ENCODE results near the gene WDR88. TPM values are rescaled to one million over a fixed set of nuclear protein-coding genes. Genes with fewer than 3 reads are reported as not detected.

Gene WDR88
- total RNA-seq, 2 donors from 2014 or later = not detected

DNA sequence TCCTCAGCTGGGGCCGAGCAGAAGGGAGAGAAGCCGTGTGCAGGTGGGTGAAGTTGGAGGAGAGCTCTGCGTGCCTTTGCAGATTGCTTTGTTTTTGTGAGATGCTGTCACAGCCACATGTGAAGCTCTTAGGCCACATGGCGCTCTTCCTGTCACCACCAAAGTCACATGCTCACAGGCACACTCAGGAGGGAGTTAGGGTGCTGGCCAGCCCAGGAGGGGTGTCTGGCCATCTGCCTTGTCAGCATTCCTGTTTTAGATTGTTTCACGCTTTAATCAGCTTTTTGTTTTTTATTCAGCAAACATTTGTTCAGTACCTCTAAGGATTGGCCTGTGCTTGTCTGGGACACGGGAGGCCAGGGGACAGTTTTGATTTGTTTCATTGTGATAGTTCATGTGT is 29.0 kb upstream of the WDR88 start:
- TF ChIP-seq, protein P1, sequence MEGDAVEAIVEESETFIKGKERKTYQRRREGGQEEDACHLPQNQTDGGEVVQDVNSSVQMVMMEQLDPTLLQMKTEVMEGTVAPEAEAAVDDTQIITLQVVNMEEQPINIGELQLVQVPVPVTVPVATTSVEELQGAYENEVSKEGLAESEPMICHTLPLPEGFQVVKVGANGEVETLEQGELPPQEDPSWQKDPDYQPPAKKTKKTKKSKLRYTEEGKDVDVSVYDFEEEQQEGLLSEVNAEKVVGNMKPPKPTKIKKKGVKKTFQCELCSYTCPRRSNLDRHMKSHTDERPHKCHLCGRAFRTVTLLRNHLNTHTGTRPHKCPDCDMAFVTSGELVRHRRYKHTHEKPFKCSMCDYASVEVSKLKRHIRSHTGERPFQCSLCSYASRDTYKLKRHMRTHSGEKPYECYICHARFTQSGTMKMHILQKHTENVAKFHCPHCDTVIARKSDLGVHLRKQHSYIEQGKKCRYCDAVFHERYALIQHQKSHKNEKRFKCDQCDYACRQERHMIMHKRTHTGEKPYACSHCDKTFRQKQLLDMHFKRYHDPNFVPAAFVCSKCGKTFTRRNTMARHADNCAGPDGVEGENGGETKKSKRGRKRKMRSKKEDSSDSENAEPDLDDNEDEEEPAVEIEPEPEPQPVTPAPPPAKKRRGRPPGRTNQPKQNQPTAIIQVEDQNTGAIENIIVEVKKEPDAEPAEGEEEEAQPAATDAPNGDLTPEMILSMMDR (IDR thresholded peaks at IDR 0.05) = no peak
- Histone ChIP-seq H3K36me3 (peaks cover 28% of the 10 kb centered on the region), H3K27me3 (replicated peaks; ENCODE audit: insufficient read depth) (no peaks in the 10 kb centered on the region), H3K4me1 (ENCODE audit: control insufficient read depth in 1 of 2, low read depth in 2 of 2) (no peaks in the 10 kb centered on the region), H3K9me3 (no peaks in the 10 kb centered on the region), H3K4me3 (no peak overlapping the region), H3K27ac (no peak overlapping the region)
- DNase-seq (ENCODE audit: low spot score) = no peak
- no peak for ATAC-seq (ENCODE audit: insufficient number of reproducible peaks, low FRiP score, low read depth)

- no peak overlapping the region for H3K4me3 ChIP-seq
- H3K27me3 ChIP-seq (replicated peaks; ENCODE audit: insufficient read depth) = no peaks in the 10 kb centered on the region
- TF ChIP-seq, protein P1 (IDR thresholded peaks at IDR 0.05) = no peak
- H3K27ac ChIP-seq = no peak overlapping the region
- peaks cover 36% of the 10 kb centered on the region for H3K36me3 ChIP-seq
- no peaks in the 10 kb centered on the region for H3K4me1 ChIP-seq (ENCODE audit: control insufficient read depth in 1 of 2, low read depth in 2 of 2)
- no peak for ATAC-seq (ENCODE audit: insufficient number of reproducible peaks, low FRiP score, low read depth)
- no peak for DNase-seq (ENCODE audit: low spot score)
- H3K9me3 ChIP-seq = no peaks in the 10 kb centered on the region
Observed at GRCh38 chr19:33108161-33108560, 23.8 kb upstream of the WDR88 start.

DNA sequence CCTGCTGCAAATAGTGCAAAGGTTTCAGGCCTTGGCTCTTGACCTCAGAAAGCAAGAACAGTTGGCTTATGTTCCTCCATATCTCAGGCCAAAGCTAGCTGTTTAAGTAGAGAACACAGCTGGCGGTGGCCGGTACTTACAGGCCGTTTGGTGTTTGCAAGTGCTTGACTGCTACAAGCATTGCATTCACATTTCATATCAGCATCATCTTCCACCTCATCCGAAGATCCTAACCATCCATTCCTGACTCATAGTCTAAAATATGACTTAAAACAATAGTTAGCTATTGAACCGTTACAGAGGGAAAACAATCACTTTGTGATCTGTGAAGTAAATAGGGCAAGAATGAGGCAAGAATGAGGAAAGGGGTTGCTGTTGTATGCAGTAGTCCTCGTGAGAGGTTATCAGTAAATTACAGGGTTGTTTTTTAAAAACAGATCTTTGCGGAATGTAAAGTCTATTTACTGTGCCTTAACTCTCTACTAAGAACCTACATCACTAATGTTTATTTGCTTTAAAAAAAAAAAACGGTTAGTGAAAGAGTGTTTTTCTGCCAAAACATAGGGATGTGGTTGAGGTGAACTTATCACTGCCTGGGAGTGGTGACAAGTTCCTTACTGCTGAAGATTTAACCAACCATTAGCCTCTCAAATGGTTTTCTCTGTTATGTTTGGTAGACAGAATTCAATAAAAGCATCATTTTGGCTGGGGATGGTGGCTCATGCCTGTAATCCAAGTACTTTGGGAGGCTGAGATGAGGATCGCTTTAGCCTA is 21.6 kb upstream of the WDR88 start:
- DNase-seq (ENCODE audit: low spot score) = no peak
- H3K4me1 ChIP-seq (ENCODE audit: control insufficient read depth in 1 of 2, low read depth in 2 of 2) = no peaks in the 10 kb centered on the region
- H3K27me3 ChIP-seq (replicated peaks; ENCODE audit: insufficient read depth) = no peaks in the 10 kb centered on the region
- H3K36me3 ChIP-seq = peaks cover 49% of the 10 kb centered on the region
- ATAC-seq (ENCODE audit: insufficient number of reproducible peaks, low FRiP score, low read depth) = no peak
- TF ChIP-seq, protein P1 (IDR thresholded peaks at IDR 0.05) = no peak
- H3K9me3 ChIP-seq = no peaks in the 10 kb centered on the region
- no peak overlapping the region for H3K27ac ChIP-seq
- no peak overlapping the region for H3K4me3 ChIP-seq

DNA sequence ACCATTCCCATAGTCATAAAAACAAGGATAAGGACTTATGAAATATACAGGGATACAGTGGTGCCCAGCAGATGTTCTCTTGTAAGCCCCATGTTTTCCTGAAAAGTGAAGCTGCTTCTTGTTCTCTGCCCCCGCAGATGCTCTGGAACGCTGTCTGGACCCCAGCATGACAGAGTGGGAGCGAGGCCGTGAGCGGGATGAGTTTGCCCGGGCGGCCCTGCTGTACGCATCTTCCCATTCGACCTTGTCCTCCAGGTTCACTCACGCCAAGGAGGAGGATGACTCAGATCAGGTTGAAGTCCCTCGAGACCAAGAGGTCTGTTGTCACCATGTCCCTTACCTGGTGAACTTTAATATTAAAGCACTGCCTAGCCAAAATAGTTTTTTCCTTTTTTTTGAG is 20.3 kb upstream of the WDR88 start:
- Histone ChIP-seq H3K36me3 (peaks cover 47% of the 10 kb centered on the region), H3K4me3 (no peak overlapping the region), H3K27me3 (replicated peaks; ENCODE audit: insufficient read depth) (no peaks in the 10 kb centered on the region), H3K27ac (no peak overlapping the region), H3K9me3 (no peaks in the 10 kb centered on the region), H3K4me1 (ENCODE audit: control insufficient read depth in 1 of 2, low read depth in 2 of 2) (no peaks in the 10 kb centered on the region)
- DNase-seq (ENCODE audit: low spot score) (no peak), ATAC-seq (ENCODE audit: insufficient number of reproducible peaks, low FRiP score, low read depth) (no peak)
- TF ChIP-seq, protein P1 (IDR thresholded peaks at IDR 0.05) = no peak

- H3K27ac ChIP-seq = no peak overlapping the region
- peaks cover 56% of the 10 kb centered on the region for H3K36me3 ChIP-seq
- ATAC-seq (ENCODE audit: insufficient number of reproducible peaks, low FRiP score, low read depth) = no peak
- TF ChIP-seq, protein P1 (IDR thresholded peaks at IDR 0.05) = no peak
- no peaks in the 10 kb centered on the region for H3K27me3 ChIP-seq (replicated peaks; ENCODE audit: insufficient read depth)
- DNase-seq (ENCODE audit: low spot score) = no peak
- H3K9me3 ChIP-seq = no peaks in the 10 kb centered on the region
- no peaks in the 10 kb centered on the region for H3K4me1 ChIP-seq (ENCODE audit: control insufficient read depth in 1 of 2, low read depth in 2 of 2)
- no peak overlapping the region for H3K4me3 ChIP-seq
Observed at GRCh38 chr19:33114312-33114711, 17.6 kb upstream of the WDR88 start.
